Nephron progenitor cell (in vitro differentiated cells): ENCODE data around the gene PLXND1.
"Not testable (repeated sequence)": the region's sequence is repeated elsewhere in the genome, so short reads cannot be mapped to it uniquely, and the experiment has no call there.

Experiments
- DNase-seq: peaks from one replicate; pipeline ENCODE4 v3.0.0; 2021
- H3K27ac Mint-ChIP-seq: 2 replicates; pipeline ENCODE4 v1.8.0; 2021; ENCODE audit warnings: mild to moderate bottlenecking, moderate library complexity, mixed read lengths
- H3K27me3 Mint-ChIP-seq: 2 replicates; pipeline ENCODE4 v1.8.0; 2021; ENCODE audit warnings: mild to moderate bottlenecking, low read depth, mixed read lengths; ENCODE audit not compliant: poor library complexity
- H3K36me3 Mint-ChIP-seq: 2 replicates; pipeline ENCODE4 v1.8.0; 2021; ENCODE audit warnings: low read depth, mixed read lengths
- H3K4me1 Mint-ChIP-seq: 2 replicates; pipeline ENCODE4 v1.8.0; 2021; ENCODE audit warnings: mixed read lengths
- H3K4me3 Mint-ChIP-seq: 2 replicates; pipeline ENCODE4 v1.8.0; 2021; ENCODE audit warnings: mild to moderate bottlenecking, moderate library complexity, mixed read lengths
- H3K9me3 Mint-ChIP-seq: 2 replicates; pipeline ENCODE4 v1.8.0; 2021; ENCODE audit warnings: mild to moderate bottlenecking, moderate library complexity, mixed read lengths
- TF ChIP-seq, protein P1 (sequence below): fragments of 200-600 bp; sonication (generic); IDR thresholded peaks from 2 replicates; pipeline ENCODE4 v1.5.0; 2021; ENCODE audit warnings: antibody characterized with exemption

The PLXND1 gene

DNA sequence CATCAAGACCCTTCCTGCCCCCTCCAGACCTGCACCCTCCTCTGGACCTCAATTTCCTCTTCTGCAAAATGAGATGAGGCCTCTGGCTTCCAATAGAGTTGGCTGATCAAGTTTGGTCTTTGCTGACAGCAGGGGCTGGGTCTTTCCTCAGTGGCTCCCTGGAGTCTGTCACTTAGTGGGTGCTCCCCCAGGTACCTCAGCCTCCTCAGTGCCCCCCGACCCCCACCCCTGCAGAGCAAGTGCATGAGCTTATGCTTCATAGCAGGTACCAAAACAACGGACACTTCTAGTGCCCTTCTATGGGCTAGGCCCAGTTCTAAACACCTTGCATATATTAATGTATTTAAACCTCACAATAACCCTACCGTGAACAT, 6.9 kb upstream of the PLXND1 start:
- no peak overlapping the region for H3K4me3 Mint-ChIP-seq
- TF ChIP-seq, protein P1, sequence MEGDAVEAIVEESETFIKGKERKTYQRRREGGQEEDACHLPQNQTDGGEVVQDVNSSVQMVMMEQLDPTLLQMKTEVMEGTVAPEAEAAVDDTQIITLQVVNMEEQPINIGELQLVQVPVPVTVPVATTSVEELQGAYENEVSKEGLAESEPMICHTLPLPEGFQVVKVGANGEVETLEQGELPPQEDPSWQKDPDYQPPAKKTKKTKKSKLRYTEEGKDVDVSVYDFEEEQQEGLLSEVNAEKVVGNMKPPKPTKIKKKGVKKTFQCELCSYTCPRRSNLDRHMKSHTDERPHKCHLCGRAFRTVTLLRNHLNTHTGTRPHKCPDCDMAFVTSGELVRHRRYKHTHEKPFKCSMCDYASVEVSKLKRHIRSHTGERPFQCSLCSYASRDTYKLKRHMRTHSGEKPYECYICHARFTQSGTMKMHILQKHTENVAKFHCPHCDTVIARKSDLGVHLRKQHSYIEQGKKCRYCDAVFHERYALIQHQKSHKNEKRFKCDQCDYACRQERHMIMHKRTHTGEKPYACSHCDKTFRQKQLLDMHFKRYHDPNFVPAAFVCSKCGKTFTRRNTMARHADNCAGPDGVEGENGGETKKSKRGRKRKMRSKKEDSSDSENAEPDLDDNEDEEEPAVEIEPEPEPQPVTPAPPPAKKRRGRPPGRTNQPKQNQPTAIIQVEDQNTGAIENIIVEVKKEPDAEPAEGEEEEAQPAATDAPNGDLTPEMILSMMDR = no peak
- peaks cover 40% of the 10 kb centered on the region for H3K4me1 Mint-ChIP-seq
- peaks cover 16% of the 10 kb centered on the region for H3K27me3 Mint-ChIP-seq
- no peak overlapping the region for H3K27ac Mint-ChIP-seq
- H3K9me3 Mint-ChIP-seq = no peaks in the 10 kb centered on the region
- no peak for DNase-seq
- no peaks in the 10 kb centered on the region for H3K36me3 Mint-ChIP-seq

DNA sequence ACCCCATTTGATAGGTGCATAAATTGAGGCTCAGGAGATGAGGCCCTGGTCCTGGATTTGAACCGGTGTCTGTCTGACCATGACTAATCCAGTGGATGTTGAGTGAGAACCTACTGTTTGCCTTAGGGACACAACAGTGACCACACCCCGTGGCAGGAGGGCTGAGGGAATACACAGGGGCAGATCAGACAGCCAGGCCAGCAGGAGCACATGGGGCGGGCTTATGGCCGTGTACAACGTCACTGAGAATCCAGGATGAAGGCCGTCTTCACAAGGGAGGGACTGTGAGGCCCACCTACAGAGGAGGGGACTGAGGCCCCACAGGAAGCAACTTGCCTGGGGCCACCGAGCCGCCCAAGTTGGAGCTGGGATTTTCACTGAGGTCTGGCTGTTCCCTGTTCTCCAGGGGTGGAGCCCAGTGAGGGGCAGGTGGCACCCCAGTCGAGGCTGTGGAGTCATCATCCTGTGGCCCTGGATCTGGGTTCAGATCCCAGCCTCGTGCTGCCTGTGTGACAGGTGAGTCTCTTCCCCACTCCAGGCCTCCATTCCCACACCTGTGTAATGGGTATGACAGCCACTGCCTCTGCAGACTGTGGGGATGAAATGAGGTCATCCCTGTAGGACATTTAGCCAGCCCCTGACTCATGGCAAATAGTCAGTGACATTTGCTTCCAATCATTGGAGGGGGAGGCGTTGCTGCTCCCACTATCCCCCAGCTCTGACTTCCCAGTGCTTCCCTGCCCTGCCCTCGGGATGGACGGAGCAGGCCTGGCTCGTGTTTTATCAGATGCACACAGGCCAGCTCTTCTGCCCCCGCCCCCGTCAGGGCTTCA, 6.3 kb upstream of the PLXND1 start:
- TF ChIP-seq, protein P1 = no peak

DNA sequence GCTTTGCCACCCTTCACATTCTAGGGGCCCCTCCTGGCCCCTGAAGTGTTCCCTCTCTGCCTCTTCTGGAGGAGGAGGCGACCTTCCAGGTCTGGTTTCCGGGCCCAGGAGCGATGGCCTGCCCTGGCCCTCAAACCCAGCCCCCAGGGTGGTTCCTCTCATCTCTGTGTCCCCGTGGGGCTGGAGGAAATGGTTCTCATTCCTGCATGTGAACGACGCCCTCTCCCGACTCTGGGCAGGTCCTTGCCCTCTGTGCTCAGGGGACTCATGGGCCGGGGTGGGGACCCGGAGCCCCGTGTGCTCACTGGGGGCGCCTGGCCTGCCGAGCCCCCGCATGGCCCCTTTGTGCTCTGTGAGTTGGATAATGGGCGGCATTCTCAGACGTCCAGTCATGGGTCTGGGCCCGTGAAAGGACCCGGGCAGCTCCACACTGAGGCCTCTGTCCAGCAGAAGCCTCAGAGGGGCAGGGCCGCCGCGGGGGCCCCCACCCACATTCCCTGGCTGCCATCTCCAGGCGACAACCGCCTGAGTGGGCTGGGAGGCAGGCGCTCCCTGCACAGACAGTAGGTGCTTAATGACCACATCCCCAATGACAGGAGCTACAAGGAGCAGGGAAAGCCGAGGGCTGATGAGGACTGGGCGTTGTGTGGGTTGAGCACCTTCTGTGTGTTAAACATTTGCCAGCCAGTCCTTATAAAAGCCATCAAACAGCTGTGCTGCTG, 5.5 kb upstream of the PLXND1 start:
- Mint-ChIP-seq H3K4me1 (peaks cover 40% of the 10 kb centered on the region), H3K9me3 (no peaks in the 10 kb centered on the region), H3K4me3 (no peak overlapping the region), H3K27ac (no peak overlapping the region), H3K36me3 (no peaks in the 10 kb centered on the region), H3K27me3 (peaks cover 21% of the 10 kb centered on the region)
- no peak for DNase-seq
- TF ChIP-seq, protein P1 = no peak

More for the DNA sequence above, 6.3 kb upstream of the PLXND1 start:
- H3K27me3 Mint-ChIP-seq = peaks cover 20% of the 10 kb centered on the region
- H3K4me3 Mint-ChIP-seq = no peak overlapping the region
- H3K9me3 Mint-ChIP-seq = no peaks in the 10 kb centered on the region
- H3K36me3 Mint-ChIP-seq = no peaks in the 10 kb centered on the region
- no peak for DNase-seq
- H3K27ac Mint-ChIP-seq = no peak overlapping the region
- H3K4me1 Mint-ChIP-seq = peaks cover 37% of the 10 kb centered on the region

DNA sequence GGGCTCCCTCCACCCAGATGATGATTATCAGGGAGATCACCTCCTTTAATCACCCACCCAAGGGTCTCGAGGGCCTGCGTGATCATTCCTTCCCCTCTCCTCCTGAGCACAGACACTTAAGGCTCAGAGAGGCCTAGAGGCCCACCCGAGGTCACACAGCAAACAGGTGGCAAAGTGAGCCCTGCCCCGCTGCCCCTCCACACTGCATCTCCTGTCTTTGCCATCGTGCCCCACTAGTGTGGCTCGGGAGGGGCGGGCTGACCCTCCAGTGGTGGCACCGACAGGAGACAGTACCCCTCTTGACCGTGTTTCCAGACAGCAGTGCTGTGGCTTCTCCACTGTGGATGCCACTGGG, 4.9 kb upstream of the PLXND1 start:
- Mint-ChIP-seq H3K27me3 (peaks cover 21% of the 10 kb centered on the region), H3K27ac (peak overlapping the region; percentile 39), H3K4me3 (no peak overlapping the region), H3K9me3 (no peaks in the 10 kb centered on the region), H3K36me3 (no peaks in the 10 kb centered on the region), H3K4me1 (peaks cover 41% of the 10 kb centered on the region)
- TF ChIP-seq, protein P1 = no peak
- no peak for DNase-seq

DNA sequence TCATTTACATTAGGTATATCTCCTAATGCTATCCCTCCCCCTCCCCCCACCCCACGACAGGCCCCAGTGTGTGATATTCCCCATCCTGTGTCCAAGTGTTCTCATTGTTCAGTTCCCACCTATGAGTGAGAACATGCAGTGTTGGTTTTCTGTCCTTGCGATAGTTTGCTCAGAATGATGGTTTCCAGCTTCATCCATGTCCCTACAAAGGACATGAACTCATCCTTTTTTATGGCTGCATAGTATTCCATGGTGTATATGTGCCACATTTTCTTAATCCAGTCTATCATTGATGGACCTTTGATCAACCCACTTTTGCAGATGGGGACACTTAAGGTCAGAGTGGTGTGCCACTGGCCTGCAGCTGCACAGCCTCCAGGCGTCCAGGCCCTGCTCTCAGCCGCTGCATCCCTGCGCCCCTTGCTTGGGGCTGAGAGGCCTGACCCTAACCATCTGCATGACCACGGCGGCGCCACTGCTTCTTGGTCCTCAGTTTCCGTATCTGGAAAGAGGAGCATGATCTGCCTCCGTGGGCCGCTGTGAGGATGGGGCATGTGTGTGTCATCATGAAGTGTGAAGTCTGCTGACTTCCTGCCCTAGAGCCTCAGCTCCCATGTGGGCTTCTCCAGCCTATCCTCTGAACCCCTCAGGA, 4.4 kb upstream of the PLXND1 start:
- H3K36me3 Mint-ChIP-seq, H3K4me3 Mint-ChIP-seq, DNase-seq, H3K9me3 Mint-ChIP-seq: not testable (repeated sequence)
- H3K27ac Mint-ChIP-seq = peak overlapping the region; percentile 39
- H3K27me3 Mint-ChIP-seq = peaks cover 21% of the 10 kb centered on the region
- peaks cover 41% of the 10 kb centered on the region for H3K4me1 Mint-ChIP-seq

DNA sequence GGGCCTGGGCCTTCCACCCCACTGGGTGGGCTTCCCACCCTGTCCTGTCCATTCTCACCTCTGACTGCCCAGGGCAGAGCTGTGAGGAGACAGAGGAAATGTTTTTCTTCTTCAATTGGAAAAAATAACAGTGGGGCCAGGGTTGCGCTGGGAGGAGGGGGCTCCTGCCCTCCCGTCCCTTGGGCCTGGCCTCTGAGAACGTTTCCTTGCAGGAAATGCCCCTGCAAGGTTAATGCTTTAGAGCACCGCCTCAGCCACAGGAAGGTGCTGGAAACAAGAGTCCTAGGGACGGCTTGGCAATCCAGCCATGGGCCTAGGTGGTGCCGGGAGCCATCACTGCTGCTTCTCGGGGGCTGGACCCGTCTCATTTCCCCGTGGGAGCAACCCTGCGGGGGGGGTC, 3.8 kb upstream of the PLXND1 start:
- Mint-ChIP-seq H3K27me3 (peaks cover 22% of the 10 kb centered on the region), H3K4me3 (no peak overlapping the region), H3K27ac (no peak overlapping the region), H3K4me1 (peaks cover 46% of the 10 kb centered on the region), H3K36me3 (no peaks in the 10 kb centered on the region), H3K9me3 (no peaks in the 10 kb centered on the region)
- TF ChIP-seq, protein P1 = no peak
- DNase-seq = no peak
